HepG2 (cell line): ENCODE measurements around the gene DTX4. TPM values are rescaled to one million over a fixed set of nuclear protein-coding genes. Genes with fewer than 3 reads are reported as not detected.

ENCODE experiments used
- ATAC-seq: fragments of 200-7000 bp; cut with Tn5 transposase; 3 replicates; pipeline ENCODE4 v1.9.1; 2020; ENCODE audit warnings: mild to moderate bottlenecking, moderate library complexity
- BruUV-seq: library from RNA; stranded (reverse); fragments of 400-500 nt; replicated peaks from 2 replicates; lab custom pipeline; 2021; lab: Mats Ljungman, UMichigan
- CTCF ChIA-PET: fragments of 300-600 bp; formaldehyde crosslinking; extraction: SDS; loops from one replicate; lab custom pipeline; 2021; ENCODE audit warnings: low total read pairs, inconsistent platforms, low intra/inter-chr PET ratio; lab: Yijun Ruan, JAX
- POLR2A ChIA-PET: fragments of 350-600 bp; sonication (Branson Sonifier 250); formaldehyde crosslinking; loops from one replicate; lab custom pipeline; 2020; ENCODE audit warnings: antibody characterized with exemption, inconsistent platforms; lab: Yijun Ruan, JAX
- DNase-seq: peaks from one replicate; pipeline ENCODE4 v3.0.0-alpha.2; 2015; ENCODE audit warnings: low spot score
- FAIRE-seq: peaks from 3 replicates; lab custom pipeline; 2011; peaks lifted over from hg19 to GRCh38; lab: Jason Lieb, UNC
- H2AFZ ChIP-seq: one replicate; pipeline ENCODE4 v1.6.1; 2011; ENCODE audit warnings: low read length, inconsistent platforms
- H3K27ac ChIP-seq: fragments of 300-600 bp; 3 replicates; pipeline ENCODE4 v1.8.0; 2011; ENCODE audit warnings: mixed run types, mild to moderate bottlenecking, mixed read lengths, low read length, inconsistent platforms; ENCODE audit not compliant: insufficient read depth; ENCODE audit errors: extremely low read length
- H3K27me3 ChIP-seq, 2 experiments: fragments of 200-600 bp in 1 of 2; 2 replicates in 1 of 2; 3 replicates in 1 of 2; pipeline versions ENCODE4 v1.6.0 to v1.8.0; 2011; ENCODE audit warnings: low read length in 2 of 2, mild to moderate bottlenecking in 2 of 2, moderate library complexity in 2 of 2, inconsistent platforms in 1 of 2; ENCODE audit not compliant: insufficient read depth in 2 of 2, control insufficient read depth in 1 of 2
- H3K36me3 ChIP-seq, 2 experiments: fragments of 200-600 bp in 1 of 2; replicated peaks in 1 of 2; 2 replicates in 1 of 2; 3 replicates in 1 of 2; pipeline versions ENCODE4 v1.5.1 to v1.8.0; 2011; ENCODE audit warnings: low read length in 2 of 2, inconsistent platforms in 1 of 2; ENCODE audit not compliant: insufficient read depth in 2 of 2, control insufficient read depth in 1 of 2
- H3K4me1 ChIP-seq: 2 replicates; pipeline ENCODE4 v1.5.1; 2012; ENCODE audit warnings: low read length, inconsistent platforms; ENCODE audit not compliant: insufficient read depth
- H3K4me2 ChIP-seq: 2 replicates; pipeline ENCODE4 v1.6.0; 2011; ENCODE audit warnings: low read depth, low read length, inconsistent platforms
- H3K4me3 ChIP-seq, 3 experiments: fragments of 200-600 bp in 1 of 3; sonication (generic), shearing (Covaris generic) in 1 of 3; replicated peaks in 1 of 3; 2 replicates each; pipeline ENCODE4 v1.5.1; 2011 to 2016; ENCODE audit warnings: low read length in 3 of 3, inconsistent platforms in 2 of 3, low read depth in 2 of 3, mild to moderate bottlenecking in 2 of 3, control low read depth in 1 of 3, mixed read lengths in 1 of 3; ENCODE audit not compliant: insufficient read depth in 1 of 3
- H3K79me2 ChIP-seq: one replicate; pipeline ENCODE4 v1.6.1; 2011; ENCODE audit warnings: low read length, inconsistent platforms; ENCODE audit not compliant: insufficient read depth
- H3K9ac ChIP-seq: 2 replicates; pipeline ENCODE4 v1.6.0; 2011; ENCODE audit warnings: mild to moderate bottlenecking, low read depth, low read length, inconsistent platforms; ENCODE audit not compliant: insufficient read depth
- H3K9me3 ChIP-seq: 2 replicates; pipeline ENCODE4 v1.5.1; 2012; ENCODE audit warnings: mild to moderate bottlenecking, low read length
- H4K20me1 ChIP-seq: 2 replicates; pipeline ENCODE4 v1.6.0; 2011; ENCODE audit warnings: inconsistent platforms, mild to moderate bottlenecking, low read length, moderate library complexity; ENCODE audit not compliant: insufficient read depth
- AFF4 ChIP-seq: sonication (generic); formaldehyde crosslinking; IDR thresholded peaks from 2 replicates; pipeline ENCODE4 v1.4.0; 2020; ENCODE audit warnings: missing genetic modification reagents
- CCDC6 ChIP-seq: sonication (generic); formaldehyde crosslinking; IDR thresholded peaks from 2 replicates; pipeline ENCODE4 v1.8.1; 2022; ENCODE audit warnings: mild to moderate bottlenecking, missing genetic modification reagents, moderate library complexity
- HBP1 ChIP-seq: IDR thresholded peaks from 2 replicates; pipeline ENCODE4 v1.6.1; 2016; ENCODE audit warnings: low read depth, control low read depth
- SNAPC5 ChIP-seq: sonication (generic); formaldehyde crosslinking; IDR thresholded peaks from 2 replicates; pipeline ENCODE4 v1.8.1; 2023; ENCODE audit warnings: mild to moderate bottlenecking, missing genetic modification reagents, borderline replicate concordance
- THRA ChIP-seq: sonication (generic); formaldehyde crosslinking; IDR thresholded peaks from 2 replicates; pipeline ENCODE4 v1.4.0; 2020; ENCODE audit warnings: missing genetic modification reagents, borderline replicate concordance
- WIZ ChIP-seq: sonication (generic); formaldehyde crosslinking; IDR thresholded peaks from 2 replicates; pipeline ENCODE4 v1.5.1; 2020; ENCODE audit warnings: mild to moderate bottlenecking, missing genetic modification reagents
- ZBTB21 ChIP-seq: sonication (generic); formaldehyde crosslinking; IDR thresholded peaks from 2 replicates; pipeline ENCODE4 v1.4.0; 2020; ENCODE audit warnings: missing genetic modification reagents
- ZEB1 ChIP-seq: IDR thresholded peaks from 2 replicates; pipeline ENCODE4 v1.6.1; 2012; ENCODE audit warnings: mild to moderate bottlenecking, low read depth, inconsistent platforms; ENCODE audit not compliant: insufficient replicate concordance
- ZNF607 ChIP-seq: sonication (generic); formaldehyde crosslinking; IDR thresholded peaks from 2 replicates; pipeline ENCODE4 v1.5.1; 2020; ENCODE audit warnings: missing genetic modification reagents, mild to moderate bottlenecking, borderline replicate concordance
- ZNF670 ChIP-seq: sonication (generic); formaldehyde crosslinking; IDR thresholded peaks from 2 replicates; pipeline ENCODE4 v1.8.0; 2022; ENCODE audit warnings: mild to moderate bottlenecking, missing genetic modification reagents, borderline replicate concordance
- ZNF672 ChIP-seq: sonication (generic); formaldehyde crosslinking; IDR thresholded peaks from 2 replicates; pipeline ENCODE4 v1.8.1; 2022; ENCODE audit warnings: missing genetic modification reagents
- ZNF766 ChIP-seq: sonication (generic); formaldehyde crosslinking; IDR thresholded peaks from 2 replicates; pipeline ENCODE4 v1.5.0; 2020; ENCODE audit warnings: missing genetic modification reagents, borderline replicate concordance
- WGBS: methylation state at CpG from one replicate; pipeline ENCODE4 v1.1.6; 2017; ENCODE audit warnings: low lambda C conversion rate; 5-methylcytosine and 5-hydroxymethylcytosine counted together
- in situ Hi-C: cut with HindIII; loops from 2 replicates; pipeline ENCODE4 v1.10.0; 2017; ENCODE audit warnings: low pct_unique_long_range_greater_than_20kb; ENCODE audit not compliant: extremely low pct_ligation_motif_present
- intact Hi-C: fragments of 100-400 bp; cut with micrococcal nuclease; formaldehyde crosslinking; loops from one replicate; pipeline ENCODE4 v1.10.0; 2022; ENCODE audit not compliant: unreplicated experiment
- polyA plus RNA-seq, 8 experiments: library from polyadenylated mRNA; depleted of rRNA in 3 of 8; stranded (reverse) in 7 of 8; unstranded in 1 of 8; fragments of >200 nt; fragmentation: Illumina TruSeq in 4 of 8; extraction: Trizol in 4 of 8; gene quantifications; 2 replicates each; pipeline versions ENCODE4 v1.2.1 to v1.2.3, GENCODE V29; 2011 to 2016; ENCODE audit warnings: low read depth in 4 of 8, missing spikeins in 1 of 8, mixed read lengths in 1 of 8; ENCODE audit not compliant: insufficient read depth in 1 of 8
- total RNA-seq, 5 experiments: library from RNA; depleted of rRNA; stranded (reverse); fragments of >200 nt; fragmentation: Illumina TruSeq; extraction: Trizol; gene quantifications; 2 replicates each; pipeline ENCODE4 v1.2.3, GENCODE V29; 2016; ENCODE audit warnings: low read depth in 1 of 5

The DTX4 gene
- total and polyA plus RNA-seq, 2 of the 13 experiments (the other 11 are each of a cell fraction or from before 2014, with no cell fraction given) = 0.67 to 5.6 TPM

- TF ChIP-seq THRA (no peak), CCDC6 (no peak), ZNF672 (CRISPR knock-in tag) (no peak), ZNF766 (CRISPR knock-in tag) (no peak), SNAPC5 (CRISPR knock-in tag) (no peak), ZNF607 (no peak), ZBTB21 (CRISPR knock-in tag) (no peak), HBP1 (no peak), ZEB1 (no peak)
These were observed 20.2 kb upstream of the DTX4 start (continued) for GRCh38 chr11:59151761-59152160.

- ChIA-PET POLR2A (no interaction called here), CTCF (no interaction called here)
- FAIRE-seq (no peak), DNase-seq (no peak), ATAC-seq (no peak)
- Histone ChIP-seq H4K20me1 (no peaks in the 10 kb centered on the region), H3K4me3 (no peak overlapping the region), H3K9ac (no peak overlapping the region), H3K4me2 (no peak overlapping the region), H3K4me1 (peaks cover under 1% of the 10 kb centered on the region; the same call in 1 of the 2 replicates), H3K27me3 (no peaks in the 10 kb centered on the region), H2AFZ (no peak overlapping the region), H3K9me3 (no peaks in the 10 kb centered on the region), H3K27ac (no peak overlapping the region), H3K79me2 (no peaks in the 10 kb centered on the region), H3K36me3 (no peaks in the 10 kb centered on the region)
- WGBS = 93% methylated on average over 8 of the region's 8 CpGs
- TF ChIP-seq ZNF670 (CRISPR knock-in tag) = no peak
- no peak for TF ChIP-seq AFF4 (CRISPR knock-in tag)
- no peak for TF ChIP-seq WIZ
- in situ Hi-C loops = no loop called here
- intact Hi-C loops = no loop called here
- no TSS peak for BruUV-seq
These were observed 19.5 kb upstream of the DTX4 start for GRCh38 chr11:59152312-59152951.
